H1 (cell line): ENCODE measurements around the gene QSER1.

ENCODE experiments used
- ATF2 ChIP-seq: IDR thresholded peaks from 2 replicates; pipeline ENCODE4 v1.6.1; 2012; ENCODE audit warnings: low read length, inconsistent platforms
- CTCF ChIP-seq, 3 experiments: IDR thresholded peaks; 1 replicate in 2 of 3; 2 replicates in 1 of 3; pipeline versions ENCODE4 v1.5.1 to v1.6.1; 2011; ENCODE audit warnings: low read length in 3 of 3, mild to moderate bottlenecking in 3 of 3, inconsistent platforms in 2 of 3, low read depth in 1 of 3, moderate library complexity in 1 of 3; ENCODE audit not compliant: insufficient read depth in 1 of 3; ENCODE audit errors: control extremely low read depth in 1 of 3
- HDAC6 ChIP-seq: IDR thresholded peaks from one replicate; pipeline ENCODE4 v1.7.1; 2012; ENCODE audit warnings: low read depth, mild to moderate bottlenecking, inconsistent platforms, low read length, moderate library complexity
- MAX ChIP-seq: IDR thresholded peaks from 2 replicates; pipeline ENCODE4 v1.6.1; 2012; ENCODE audit warnings: inconsistent platforms
- POLR2AphosphoS5 ChIP-seq: IDR thresholded peaks from 2 replicates; pipeline ENCODE4 v1.6.1; 2011; ENCODE audit warnings: low read depth, low read length
- SIN3A ChIP-seq, 2 experiments: IDR thresholded peaks in 1 of 2; conservative IDR thresholded peaks in 1 of 2; 2 replicates each; pipeline ENCODE4 v1.6.1; 2011 to 2012; ENCODE audit warnings: low read length in 2 of 2, improper control_type of control experiment in 1 of 2, low read depth in 1 of 2, mild to moderate bottlenecking in 1 of 2

- TF ChIP-seq CTCF (IDR thresholded peaks at IDR 0.05; ENCODE audit: control extremely low read depth in 1 of 3, insufficient read depth in 1 of 3, low read depth in 1 of 3, low read length in 3 of 3) (no peak), MAX (no peak), ATF2 (no peak), HDAC6 (no peak), POLR2AphosphoS5 (no peak), SIN3A (conservative IDR thresholded peaks at IDR 0.05 in 1 of 2, IDR thresholded peaks at IDR 0.05 in 1 of 2; ENCODE audit: low read depth in 1 of 2, low read length in 2 of 2) (no peak)
Measured at GRCh38 chr11:32962016-32962415, 69.4 kb downstream of the QSER1 start.
